SW480 (cell line): ENCODE results near the gene ORAI3.
"Not testable (repeated sequence)": the region's sequence is repeated elsewhere in the genome, so short reads cannot be mapped to it uniquely, and the experiment has no call there.

Source experiments
- DNase-seq: peaks from one replicate; pipeline ENCODE4 v3.0.0-alpha.2; 2016; ENCODE audit warnings: low spot score

The ORAI3 gene

GRCh38 chr16:30924076-30924912 is 24.6 kb upstream of the ORAI3 start:
- no peak for DNase-seq

DNA sequence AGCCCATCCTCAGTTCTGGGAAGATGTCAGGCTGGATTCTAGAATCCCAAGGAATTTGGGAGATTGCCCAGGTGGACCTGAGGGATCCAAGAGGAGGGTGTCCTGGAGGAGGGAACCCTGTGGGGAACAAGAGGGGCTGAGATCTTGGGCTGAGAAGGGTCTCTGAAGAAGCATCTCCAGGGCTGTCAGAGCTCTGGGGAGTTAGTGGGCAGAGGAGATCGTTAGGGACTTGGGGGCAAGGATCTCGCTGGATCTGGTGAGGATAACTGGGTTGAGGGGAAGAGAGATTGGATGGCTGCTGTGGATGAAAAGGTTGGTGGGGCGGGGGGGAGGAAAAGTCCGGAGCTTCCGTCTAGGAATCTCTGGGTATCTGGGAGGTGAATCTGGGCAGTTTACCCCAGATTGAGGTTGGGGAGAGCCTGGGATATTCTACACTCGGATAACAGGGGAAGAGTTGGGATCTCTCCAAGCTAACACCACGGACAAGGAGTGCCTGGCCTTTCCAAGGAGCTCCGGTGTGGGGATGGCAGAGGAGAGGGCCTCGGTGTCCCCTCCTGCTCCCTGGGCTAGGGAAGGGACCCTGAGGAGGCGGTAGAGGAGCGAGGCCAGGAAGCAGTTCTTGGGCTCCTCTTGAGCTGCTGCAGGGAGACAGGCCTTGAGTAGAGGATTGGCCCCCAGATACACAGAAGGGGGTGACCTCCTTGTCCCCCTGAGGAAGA is 23.8 kb upstream of the ORAI3 start:
- no peak for DNase-seq

- DNase-seq, result no peak
Observed at GRCh38 chr16:30925632-30925987, 23.3 kb upstream of the ORAI3 start.

DNA sequence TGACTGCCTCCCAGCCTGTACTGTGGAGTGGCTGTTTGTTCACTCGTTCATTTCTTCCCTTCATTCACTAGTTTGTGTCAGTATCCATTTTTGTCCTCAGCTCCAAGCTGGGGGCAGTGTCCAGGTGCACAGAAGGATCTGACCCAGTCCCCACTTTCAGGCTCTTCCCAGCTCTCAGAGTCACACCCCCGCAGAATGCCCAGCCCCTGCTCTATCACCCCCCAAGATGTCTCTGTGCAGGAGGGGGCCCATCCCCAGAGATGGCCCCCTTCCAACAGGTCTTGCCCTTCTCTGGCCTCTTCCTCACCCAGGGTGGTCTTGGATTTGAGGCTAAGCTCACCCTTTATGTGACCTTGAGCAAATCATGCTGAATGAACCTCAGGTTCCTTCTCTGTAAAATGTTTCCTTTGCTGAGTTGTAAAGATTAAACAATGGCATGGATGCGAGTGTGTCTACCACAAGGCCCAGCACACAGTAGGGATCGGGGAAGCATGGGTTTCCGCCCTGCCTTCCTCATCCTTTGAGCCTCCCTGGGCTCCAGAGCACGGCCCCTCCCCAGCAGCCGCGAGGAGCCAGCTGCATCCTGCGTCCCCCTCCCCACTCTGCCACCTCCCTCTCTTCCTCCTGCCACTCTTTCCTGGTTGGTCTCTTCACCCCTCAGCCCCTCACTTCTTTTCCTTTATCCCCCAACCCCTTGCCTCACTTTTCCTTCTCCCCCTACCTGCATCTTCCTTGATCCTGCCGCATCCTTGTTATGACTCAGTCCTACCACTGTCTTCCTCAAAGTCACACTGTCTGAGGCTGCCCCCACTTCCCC is 22.7 kb upstream of the ORAI3 start:
- no peak for DNase-seq

DNA sequence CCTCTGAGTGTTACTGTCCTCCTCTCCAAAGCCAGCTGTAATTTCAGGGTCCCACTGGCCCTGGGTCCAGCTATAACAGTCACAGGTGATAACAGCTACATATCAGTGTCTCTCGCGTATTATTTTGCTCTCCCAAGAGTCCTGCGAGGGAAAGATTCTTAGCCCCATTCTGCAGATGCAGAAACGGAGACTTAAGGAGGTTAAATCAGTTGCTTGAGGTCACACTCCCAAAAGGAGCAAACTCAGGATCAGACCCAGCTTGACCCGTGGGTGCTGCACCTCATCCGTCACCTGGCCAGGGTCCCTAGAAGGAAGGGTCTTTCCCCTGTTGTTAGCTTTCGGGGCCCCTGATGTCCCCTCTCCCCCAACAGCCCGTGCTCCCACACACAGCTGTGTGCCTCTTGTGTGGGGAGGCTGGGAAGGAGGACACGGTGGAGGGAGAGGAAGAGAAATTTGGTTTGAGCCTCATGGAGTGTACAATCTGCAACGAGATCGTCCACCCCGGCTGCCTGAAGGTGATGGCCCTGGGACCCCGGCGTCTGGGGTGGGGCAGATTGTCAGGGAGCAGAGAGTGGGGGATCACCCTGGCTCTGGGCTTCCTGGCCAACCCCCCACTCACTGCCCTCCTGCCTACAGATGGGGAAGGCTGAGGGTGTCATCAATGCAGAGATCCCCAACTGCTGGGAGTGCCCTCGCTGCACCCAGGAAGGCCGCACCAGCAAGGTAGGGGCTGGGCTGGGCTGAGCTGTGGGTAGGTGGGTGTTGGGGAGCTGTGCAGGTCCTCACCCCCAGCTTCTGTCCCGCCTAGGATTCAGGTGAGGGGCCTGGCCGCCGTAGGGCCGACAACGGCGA is 21.7 kb upstream of the ORAI3 start:
- DNase-seq, result no peak

DNA sequence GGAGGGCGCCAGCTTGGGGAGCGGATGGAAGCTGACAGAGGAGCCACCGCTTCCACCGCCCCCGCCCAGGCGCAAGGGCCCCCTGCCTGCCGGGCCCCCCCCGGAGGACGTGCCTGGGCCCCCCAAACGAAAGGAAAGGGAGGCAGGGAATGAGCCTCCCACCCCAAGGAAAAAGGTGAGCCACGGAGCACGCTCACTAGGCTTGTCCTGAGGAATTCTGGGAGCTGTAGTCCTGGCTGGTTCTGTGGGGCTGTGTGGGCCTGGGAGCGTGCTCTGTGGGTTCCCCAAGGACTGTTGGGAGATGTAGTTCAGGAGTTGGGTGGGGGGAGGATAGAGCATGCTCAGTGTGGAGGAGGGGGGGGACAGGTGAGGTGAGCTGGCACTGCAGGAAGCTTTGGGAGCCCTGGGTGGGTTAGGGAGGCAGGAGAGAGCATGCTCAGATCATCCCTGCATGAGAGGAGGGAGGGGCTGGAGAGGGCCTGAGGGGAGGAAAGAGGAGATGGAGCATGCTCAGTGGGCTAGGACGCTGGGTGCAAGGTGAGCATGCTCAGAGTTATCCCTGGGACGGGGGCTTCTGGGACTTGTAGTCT is 21.0 kb upstream of the ORAI3 start:
- peak; percentile 48 for DNase-seq

GRCh38 chr16:30928390-30928789 is 20.5 kb upstream of the ORAI3 start:
- DNase-seq, result no peak

DNA sequence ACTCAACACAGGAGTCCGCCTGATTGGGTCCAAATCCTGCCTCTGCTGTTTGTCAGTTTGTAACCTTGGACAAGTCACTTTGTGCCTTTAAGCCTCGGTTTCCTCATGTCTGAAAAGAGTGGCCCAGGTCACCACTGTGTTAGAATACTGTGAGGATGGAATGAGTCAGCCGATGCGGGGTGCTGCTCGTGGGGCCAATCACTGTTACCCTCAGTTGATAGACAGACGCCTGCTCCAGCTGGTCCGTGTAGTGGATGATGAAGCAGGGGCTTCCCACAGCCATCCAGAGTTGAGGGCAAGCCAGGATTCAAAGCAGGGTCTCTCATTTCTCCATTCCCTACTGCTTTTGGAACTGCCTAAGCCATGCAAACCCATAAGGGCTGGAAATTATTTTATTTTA is 19.7 kb upstream of the ORAI3 start:
- DNase-seq, result no peak

DNA sequence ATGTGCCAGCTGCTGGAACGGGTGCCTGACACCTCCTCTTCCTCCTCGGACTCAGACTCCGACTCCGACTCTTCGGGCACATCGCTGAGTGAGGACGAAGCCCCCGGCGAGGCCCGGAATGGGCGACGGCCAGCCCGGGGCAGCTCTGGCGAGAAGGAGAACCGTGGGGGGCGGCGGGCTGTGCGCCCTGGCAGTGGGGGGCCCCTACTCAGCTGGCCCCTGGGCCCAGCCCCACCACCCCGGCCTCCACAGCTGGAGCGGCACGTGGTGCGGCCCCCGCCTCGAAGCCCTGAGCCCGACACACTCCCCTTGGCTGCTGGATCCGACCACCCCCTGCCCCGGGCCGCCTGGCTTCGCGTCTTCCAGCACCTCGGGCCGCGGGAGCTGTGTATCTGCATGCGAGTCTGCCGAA is 18.7 kb upstream of the ORAI3 start:
- DNase-seq, result no peak

DNA sequence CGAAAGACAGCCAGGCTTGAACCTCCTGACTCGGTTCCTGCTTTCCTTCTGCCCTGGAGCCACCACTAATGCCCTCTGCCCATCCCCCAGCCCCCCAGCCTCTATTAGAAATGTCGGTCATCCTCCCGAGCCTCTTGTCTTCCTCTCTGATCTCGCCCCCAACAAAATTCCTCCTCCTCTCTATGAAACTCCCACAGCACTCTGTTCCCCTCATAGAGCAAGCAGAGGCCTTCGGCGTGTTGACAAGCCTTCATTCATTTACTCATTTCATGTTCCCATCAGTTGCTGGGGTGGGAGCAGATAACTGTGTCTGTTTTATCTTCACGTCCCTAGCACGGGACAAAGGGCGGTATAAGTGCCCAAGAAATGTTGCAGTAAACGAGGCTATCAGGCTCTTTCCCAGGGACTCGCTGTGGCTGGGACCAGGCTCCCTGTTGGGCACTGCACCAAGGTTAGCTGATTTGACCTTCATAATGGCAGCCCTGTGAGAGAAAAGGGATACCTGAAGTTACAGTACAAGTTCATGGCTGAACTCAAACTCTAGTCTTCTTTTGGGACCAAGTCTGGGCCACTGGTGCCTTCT is 17.7 kb upstream of the ORAI3 start:
- DNase-seq, result no peak

DNA sequence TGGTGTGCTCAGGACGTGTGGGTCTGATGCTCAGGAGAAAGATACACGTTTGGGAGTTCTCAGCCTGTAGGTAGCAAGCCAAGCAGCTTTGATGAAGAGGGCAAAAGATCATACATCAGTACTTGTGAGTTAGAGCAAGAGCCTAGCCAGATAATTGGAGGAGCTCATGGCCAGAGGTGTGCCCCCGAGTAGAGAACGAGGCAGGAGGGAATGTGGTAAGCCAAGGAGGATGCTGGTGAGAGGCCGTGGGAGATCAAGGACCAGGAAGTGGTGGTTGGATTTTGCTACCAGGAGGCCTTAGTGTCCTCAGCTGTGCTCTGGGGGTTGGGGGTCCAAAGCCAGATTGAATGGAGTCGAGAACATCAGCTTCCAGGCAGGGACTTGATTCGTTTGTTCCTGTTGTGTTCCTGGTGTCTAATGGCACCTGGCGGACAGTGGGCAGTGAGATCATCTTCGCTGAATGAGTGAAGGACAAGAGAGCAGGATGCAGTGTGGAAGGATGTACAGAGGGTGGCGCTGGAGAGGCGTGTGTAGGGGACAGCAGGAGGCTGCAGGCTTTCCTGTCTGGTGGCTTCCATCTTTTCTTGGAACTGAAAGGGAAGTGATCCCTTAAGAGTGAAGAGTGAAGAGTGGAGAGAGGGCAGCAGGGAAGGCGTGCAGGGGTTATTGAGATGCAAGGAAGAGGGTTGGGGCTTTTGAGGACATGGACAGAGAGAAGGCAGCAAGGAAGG is 13.9 kb upstream of the ORAI3 start:
- DNase-seq, result no peak

GRCh38 chr16:30937692-30938091 is 11.2 kb upstream of the ORAI3 start:
- no peak for DNase-seq

DNA sequence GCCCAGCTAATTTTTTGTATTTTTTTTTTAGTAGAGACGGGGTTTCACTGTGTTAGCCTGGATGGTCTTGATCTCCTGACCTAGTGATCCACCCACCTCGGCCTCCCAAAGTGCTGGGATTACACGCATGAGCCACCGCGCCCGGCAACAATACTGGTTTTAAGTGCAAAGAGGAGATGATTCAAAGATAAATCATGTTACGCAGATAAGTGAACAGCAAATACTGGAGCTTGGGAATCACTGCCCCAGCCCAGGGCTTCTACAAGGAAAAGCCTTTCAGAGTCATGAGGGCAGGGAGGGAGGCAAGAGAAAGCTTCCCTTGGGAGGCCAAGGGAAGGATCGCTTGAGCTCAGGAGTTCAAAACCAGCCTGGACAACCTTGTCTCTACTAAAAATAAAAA is 9.3 kb upstream of the ORAI3 start:
- not testable (repeated sequence) for DNase-seq

- peak; percentile 66 for DNase-seq
Observed at GRCh38 chr16:30941600-30942425, 7.1 kb upstream of the ORAI3 start.

DNA sequence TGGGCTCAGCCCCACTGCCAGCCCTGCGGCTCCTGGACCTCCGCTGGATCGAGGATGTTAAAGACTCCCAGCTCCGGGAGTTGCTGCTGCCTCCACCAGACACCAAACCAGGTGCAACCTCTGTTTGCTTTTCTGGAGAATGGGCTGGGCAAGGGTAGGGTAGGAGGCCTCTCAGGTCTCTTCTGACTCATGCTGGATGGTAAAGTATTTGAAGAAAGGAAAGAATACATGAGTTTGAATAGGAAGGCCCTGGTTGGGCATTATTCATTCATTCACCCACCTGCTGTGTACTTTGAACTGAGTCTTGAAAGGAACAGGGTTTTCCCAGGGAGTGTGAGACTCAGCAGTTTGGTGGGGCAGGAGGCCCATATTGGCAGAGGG is 6.5 kb upstream of the ORAI3 start:
- DNase-seq, result no peak

- DNase-seq, result no peak
Observed at GRCh38 chr16:30944352-30944751, 4.5 kb upstream of the ORAI3 start.

GRCh38 chr16:30946671-30947540 is 2.0 kb upstream of the ORAI3 start:
- DNase-seq, result no peak

- no peak for DNase-seq
Observed at GRCh38 chr16:30947541-30947858, 1.4 kb upstream of the ORAI3 start.
